NCI-H1092 (cell line): ENCODE measurements around the gene CYS1.
"Not testable (repeated sequence)": the region's sequence is repeated elsewhere in the genome, so short reads cannot be mapped to it uniquely, and the experiment has no call there.

ENCODE experiments used
- DNase-seq: peaks from one replicate; lab custom pipeline; 2025; lab: John Stamatoyannopoulos, UW

CYS1 gene

GRCh38 chr2:10029875-10030223, 50.4 kb downstream of the CYS1 start:
- no peak for DNase-seq

- no peak for DNase-seq
Observed at GRCh38 chr2:10028988-10029874, 51.0 kb downstream of the CYS1 start.

- no peak for DNase-seq
Observed at GRCh38 chr2:10028407-10028987, 51.7 kb downstream of the CYS1 start.

GRCh38 chr2:10027660-10028330, 52.4 kb downstream of the CYS1 start:
- DNase-seq = no peak

GRCh38 chr2:10026940-10027569, 53.2 kb downstream of the CYS1 start:
- no peak for DNase-seq

- DNase-seq = no peak
Observed at GRCh38 chr2:10022966-10023662, 57.1 kb downstream of the CYS1 start.

- DNase-seq = no peak
Observed at GRCh38 chr2:10022445-10022844, 57.8 kb downstream of the CYS1 start.

- DNase-seq = no peak
Observed at GRCh38 chr2:10022041-10022421, 58.2 kb downstream of the CYS1 start.

GRCh38 chr2:10019602-10020400, 60.4 kb downstream of the CYS1 start:
- no peak for DNase-seq

GRCh38 chr2:10019174-10019573, 61.0 kb downstream of the CYS1 start:
- no peak for DNase-seq

- DNase-seq = no peak
Observed at GRCh38 chr2:10017313-10017941, 62.8 kb downstream of the CYS1 start.

- DNase-seq = no peak
Observed at GRCh38 chr2:10016802-10017258, 63.4 kb downstream of the CYS1 start.

- DNase-seq = no peak
Observed at GRCh38 chr2:10016001-10016801, 64.0 kb downstream of the CYS1 start.

- not testable (repeated sequence) for DNase-seq
Observed at GRCh38 chr2:10015376-10015989, 64.7 kb downstream of the CYS1 start.

GRCh38 chr2:10014418-10015190, 65.6 kb downstream of the CYS1 start:
- DNase-seq = no peak

- not testable (repeated sequence) for DNase-seq
Observed at GRCh38 chr2:10013651-10014417, 66.4 kb downstream of the CYS1 start.

- no peak for DNase-seq
Observed at GRCh38 chr2:10012963-10013461, 67.2 kb downstream of the CYS1 start.
